Hepatocyte (in vitro differentiated cells): ENCODE data around the gene ZNF488.

Experiments
- CTCF ChIP-seq: fragments of 200-600 bp; sonication (generic); IDR thresholded peaks from 2 replicates; pipeline ENCODE4 v1.5.1; 2016; ENCODE audit warnings: antibody characterized with exemption, mild to moderate bottlenecking; ENCODE audit not compliant: poor library complexity
- EZH2 ChIP-seq: fragments of 200-600 bp; sonication (generic); IDR thresholded peaks from 2 replicates; pipeline ENCODE4 v1.6.1; 2016; ENCODE audit warnings: antibody characterized with exemption, mild to moderate bottlenecking, borderline replicate concordance

GRCh38 chr10:47360419-47361040, 23.6 kb downstream of the ZNF488 start:
- TF ChIP-seq CTCF (no peak), EZH2 (no peak)
